Fibroblast of the conjunctiva (primary cell): ENCODE results near the gene NUBPL.
A peak's percentile ranks its signal among the peaks of the same experiment; 100 is the strongest.
"Not testable (repeated sequence)": the region's sequence is repeated elsewhere in the genome, so short reads cannot be mapped to it uniquely, and the experiment has no call there.

Experiments used
- DNase-seq: peaks from one replicate; pipeline ENCODE4 v3.0.0-alpha.2; 2010; ENCODE audit warnings: low read depth

NUBPL gene

GRCh38 chr14:31578792-31579501 lies 17.7 kb downstream of the NUBPL start:
- DNase-seq: no peak

DNA sequence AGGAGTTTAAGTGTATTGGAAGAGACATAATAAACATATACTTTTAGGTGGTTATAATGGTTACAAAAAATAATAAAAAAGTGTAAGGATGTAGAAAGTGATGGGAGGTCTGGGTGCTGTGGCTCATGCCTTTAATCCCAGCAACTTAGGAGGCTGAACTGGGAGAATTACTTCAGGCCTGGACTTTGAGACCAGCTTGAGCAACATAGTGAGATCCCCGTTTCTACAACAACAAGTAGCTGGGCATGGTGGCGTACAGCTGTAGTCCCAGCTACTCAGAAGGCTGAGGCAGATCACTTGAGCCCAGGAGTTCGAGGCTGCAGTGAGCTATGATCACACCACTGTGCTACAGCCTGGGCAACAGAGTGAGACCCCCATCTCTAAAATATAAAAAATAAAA lies 19.0 kb downstream of the NUBPL start:
- DNase-seq: no peak

DNA sequence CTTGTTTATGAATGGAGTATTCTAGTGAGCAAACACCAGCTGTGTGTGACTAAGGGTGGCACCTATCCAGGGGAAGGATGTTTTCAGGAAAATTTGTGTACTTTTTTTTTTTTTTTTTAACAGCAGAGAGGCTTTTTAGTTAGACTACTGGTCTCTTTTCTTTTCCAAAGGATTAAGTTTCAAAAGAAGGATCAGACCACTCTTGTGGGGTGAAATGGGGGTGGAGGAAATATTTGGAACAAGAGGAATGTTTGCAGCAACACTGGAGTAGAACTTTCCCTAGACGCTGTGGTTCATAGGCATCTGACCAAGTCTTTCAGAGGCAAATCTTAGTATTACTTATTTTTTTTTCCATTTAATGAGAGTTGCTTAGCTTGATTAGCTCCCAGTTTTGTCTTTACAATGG lies 21.1 kb downstream of the NUBPL start:
- DNase-seq: peak; percentile 21

DNA sequence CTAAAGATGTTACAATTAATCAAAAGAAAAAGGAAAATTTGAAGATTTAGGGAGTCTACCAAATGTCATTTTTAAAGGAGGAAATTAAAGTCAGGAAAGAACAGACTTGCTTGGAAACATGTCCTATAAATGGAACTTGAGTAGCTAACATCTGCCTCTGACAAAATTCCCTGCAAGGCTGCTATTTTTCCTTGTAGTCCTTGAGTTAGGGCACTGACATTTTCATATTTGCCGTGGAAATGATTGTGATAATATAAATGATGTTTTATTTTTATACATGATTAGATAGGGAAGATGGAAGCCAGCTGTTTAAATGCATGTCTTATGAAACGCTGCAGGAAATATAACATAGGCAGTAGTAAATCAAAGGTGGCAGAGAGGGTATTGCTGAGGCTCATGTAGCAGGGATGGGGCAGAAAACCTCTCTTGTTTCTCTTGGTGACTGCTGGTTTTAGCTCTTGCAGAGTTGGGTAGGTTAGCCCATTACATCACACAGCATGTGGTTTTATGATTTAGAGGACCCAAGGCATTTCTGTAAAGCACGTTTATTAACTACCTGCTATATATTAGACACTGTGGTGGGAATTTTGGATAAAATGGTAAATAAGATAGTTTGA lies 21.7 kb downstream of the NUBPL start:
- no peak for DNase-seq

GRCh38 chr14:31590206-31590605 lies 29.0 kb downstream of the NUBPL start:
- DNase-seq: no peak

DNA sequence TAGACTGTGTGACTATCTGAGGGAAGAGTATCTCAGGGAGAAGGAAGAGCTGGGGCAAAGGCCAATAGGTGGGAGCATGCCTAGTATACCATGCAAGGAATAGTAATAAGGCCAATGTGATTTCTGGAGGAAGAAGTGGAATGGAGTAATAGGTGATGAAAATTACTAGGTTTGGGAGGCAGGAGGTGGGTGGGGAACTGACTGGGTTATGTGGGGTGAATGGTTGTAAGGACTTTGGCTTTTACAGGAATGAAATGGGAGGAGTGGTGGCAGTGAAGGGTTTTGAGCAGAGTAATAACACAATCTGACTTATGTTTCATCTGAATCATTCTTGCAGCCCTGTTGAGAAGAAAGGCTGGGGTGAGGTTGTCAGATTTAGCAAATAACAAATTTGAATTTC lies 30.9 kb downstream of the NUBPL start:
- no peak for DNase-seq

- DNase-seq: no peak
These were observed 31.4 kb downstream of the NUBPL start for GRCh38 chr14:31592631-31593030.

DNA sequence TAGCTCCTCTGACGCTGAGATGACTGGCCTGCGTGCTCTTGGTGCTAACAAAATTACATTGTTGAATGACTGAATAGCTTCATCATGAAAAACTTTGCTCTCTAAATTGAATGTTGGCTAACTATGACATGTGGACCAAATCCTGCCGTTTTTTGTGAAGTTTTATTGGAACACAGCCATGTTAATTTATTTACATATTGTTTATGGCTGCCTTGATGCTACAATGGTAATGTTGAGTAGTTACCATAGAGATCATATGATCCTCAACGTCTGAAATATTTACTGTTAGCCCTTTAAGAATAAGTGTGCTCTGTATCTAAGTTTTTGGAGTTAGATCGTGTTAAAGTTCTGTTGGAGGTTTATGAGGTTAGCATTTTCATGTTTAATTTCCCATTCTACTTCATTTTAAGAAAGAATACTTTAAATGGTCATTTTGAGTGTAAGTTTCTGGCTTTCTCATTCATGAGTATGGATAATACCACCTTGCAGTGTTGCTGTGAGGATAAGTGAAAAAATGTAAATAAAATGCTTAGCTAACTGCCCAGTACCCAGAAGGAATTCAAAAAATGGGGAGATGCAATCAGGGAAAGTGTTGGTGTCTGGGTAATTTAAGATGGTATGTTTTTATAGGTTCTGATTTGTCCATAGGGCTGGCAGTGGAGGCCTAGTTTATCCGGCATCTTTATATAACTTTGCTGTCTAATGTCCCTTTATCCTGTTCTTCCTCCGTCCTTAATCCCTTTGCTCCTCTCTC lies 35.3 kb downstream of the NUBPL start:
- DNase-seq: no peak

DNA sequence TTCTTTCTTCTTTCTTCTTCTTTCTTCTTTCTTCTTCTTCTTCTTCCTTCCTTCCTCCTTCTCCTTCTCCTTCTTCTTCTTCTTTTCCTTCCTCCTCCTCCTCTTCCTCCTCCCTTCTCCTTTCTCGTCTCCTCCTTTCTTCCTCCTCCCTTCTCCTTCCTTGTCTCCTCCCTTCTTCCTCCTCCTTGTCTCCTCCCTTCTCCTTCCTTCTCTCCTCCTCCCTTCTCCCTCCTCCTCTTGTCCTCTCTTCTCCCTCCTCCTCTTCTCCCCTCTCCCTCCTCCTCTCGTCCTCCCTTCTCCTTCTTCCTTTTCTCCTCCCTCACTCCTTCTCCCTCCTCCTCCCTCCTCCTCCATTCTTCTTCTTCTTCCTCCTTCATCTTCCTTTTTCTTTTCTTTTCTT lies 44.5 kb downstream of the NUBPL start:
- DNase-seq: no peak

DNA sequence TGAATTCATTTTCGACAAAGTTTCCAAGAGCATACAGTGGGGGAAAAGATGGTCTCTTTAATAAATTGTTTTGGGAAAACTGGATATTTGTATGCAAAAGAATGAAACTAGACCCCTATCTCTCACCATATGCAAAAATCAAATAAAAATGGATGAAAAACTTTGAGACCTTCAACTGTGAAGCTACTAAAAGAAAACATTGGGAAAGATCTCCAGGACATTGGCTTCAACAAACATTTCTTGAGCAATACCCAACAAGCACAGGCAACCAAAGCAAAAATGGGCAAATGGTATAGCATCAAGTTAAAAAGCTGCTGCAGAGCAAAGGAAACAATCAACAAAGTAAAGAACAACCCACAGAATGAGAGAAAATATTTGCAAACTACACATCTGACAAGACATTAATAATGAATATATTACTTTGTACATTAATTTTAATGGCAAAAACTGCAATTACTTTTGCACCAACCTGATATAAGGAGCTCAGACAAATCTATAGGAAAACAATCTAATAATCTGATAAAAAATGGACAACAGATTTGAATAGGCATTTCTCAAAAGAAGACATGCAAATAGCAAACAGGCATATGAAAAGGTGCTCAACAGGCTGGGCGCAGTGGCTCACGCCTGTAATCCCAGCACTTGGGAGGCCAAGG lies 50.7 kb downstream of the NUBPL start:
- no peak for DNase-seq

GRCh38 chr14:31613188-31613587 lies 52.0 kb downstream of the NUBPL start:
- DNase-seq: no peak

DNA sequence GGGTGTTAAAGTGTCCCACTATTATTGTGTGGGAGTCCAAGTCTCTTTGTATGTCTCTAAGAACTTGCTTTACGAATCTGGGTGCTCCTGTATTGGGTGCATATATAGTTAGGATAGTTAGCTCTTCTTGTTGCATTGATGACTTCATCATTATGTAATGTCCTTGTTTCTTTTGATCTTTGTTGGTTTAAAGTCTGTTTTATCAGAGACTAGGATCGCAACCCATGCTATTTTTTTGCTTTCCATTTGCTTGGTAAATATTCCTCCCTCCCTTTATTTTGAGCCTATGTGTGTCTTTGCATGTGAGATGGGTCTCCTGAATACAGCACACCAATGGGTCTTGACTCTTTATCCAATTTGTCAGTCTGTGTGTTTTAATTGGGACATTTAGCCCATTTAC lies 57.7 kb downstream of the NUBPL start:
- not testable (repeated sequence) for DNase-seq

- DNase-seq: no peak
These were observed 58.2 kb downstream of the NUBPL start for GRCh38 chr14:31619440-31619839.

- not testable (repeated sequence) for DNase-seq
These were observed 59.7 kb downstream of the NUBPL start for GRCh38 chr14:31620898-31621297.

DNA sequence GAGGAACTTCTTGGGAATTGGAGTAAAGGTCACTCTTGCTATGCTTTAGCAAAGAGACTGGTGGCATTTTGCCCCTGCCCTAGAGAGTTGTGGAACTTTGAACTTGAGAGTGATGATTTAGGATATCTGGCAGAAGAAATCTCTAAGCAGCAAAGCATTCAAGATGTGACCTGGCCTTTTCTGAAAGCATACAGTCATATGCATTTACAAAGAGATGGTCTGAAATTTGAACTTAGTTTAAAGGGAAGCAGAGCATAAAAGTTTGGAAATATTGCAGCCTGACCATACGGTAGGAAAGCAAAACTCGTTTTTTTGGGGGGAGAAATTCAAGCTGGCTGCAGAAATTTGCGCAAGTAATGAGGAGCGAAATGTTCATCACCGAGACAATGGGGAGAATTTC lies 60.9 kb downstream of the NUBPL start:
- DNase-seq: no peak

- not testable (repeated sequence) for DNase-seq
These were observed 91.7 kb downstream of the NUBPL start for GRCh38 chr14:31652900-31653299.

- no peak for DNase-seq
These were observed 96.7 kb downstream of the NUBPL start for GRCh38 chr14:31657917-31658316.

GRCh38 chr14:31659278-31659677 lies 98.1 kb downstream of the NUBPL start:
- DNase-seq: no peak

DNA sequence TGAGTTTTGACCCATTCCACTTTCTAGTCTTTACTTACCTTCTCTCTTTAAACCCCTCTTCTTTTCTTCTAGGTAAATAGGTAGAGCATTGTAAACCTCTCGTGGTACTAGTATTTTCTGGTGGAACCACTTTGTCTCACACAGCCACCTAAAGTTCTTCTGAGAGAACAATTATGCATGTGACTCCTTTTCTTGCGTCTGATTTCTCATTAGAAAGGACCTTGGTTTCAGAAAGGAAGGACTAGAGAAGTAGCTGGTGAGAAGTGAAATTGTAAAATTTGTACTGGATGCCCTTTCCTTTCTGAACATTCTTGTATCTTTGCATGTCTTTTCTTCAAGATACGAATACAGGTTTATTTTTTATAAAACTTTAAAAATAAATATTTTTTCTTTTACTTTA lies 99.0 kb downstream of the NUBPL start:
- DNase-seq: no peak

GRCh38 chr14:31660728-31661127 lies 99.5 kb downstream of the NUBPL start:
- DNase-seq: no peak

DNA sequence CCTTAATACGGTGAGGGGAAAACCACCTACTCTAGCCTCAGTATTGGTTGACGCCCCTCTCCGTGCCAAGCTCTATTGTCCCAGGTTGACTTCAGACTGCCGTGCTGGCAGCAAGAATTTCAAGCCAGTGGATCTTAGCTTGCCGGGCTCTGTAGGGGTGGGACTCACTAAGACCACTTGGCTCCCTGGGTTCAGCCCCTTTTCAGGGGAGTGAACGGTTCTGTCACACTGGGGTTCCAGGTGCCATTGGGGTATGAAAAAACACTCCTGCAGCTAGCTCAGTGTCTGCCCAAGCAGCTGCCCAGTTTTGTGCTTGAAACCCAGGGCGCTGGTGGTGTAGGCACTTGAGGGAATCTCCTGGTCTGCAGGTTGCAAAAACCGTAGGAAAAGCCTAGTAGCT lies 107.1 kb downstream of the NUBPL start:
- no peak for DNase-seq

DNA sequence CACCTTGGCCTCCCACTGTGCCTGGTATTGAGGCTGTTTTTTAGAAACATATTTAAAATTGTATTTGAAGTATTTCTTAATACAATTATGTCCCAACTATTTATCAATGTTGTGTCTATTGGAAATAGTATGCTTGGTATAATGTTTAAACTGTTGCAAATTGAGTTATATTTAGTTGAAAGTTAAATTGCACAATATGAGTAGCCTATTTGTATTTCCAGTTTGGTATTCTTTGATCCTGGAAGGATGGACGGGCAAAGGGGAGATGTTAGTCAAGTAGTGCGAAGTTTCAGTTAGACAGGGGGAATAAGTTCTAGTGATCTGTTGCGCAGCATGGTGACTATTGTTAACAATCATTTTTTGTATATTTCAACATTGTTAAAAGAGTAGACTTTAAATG lies 111.5 kb downstream of the NUBPL start:
- no peak for DNase-seq

- no peak for DNase-seq
These were observed 115.8 kb downstream of the NUBPL start for GRCh38 chr14:31677052-31677451.
